GM12878 (cell line): ENCODE results near the gene GPC6. TPM values are rescaled to one million over a fixed set of nuclear protein-coding genes. Genes with fewer than 3 reads are reported as not detected.

Experiments used
- ATAC-seq: fragments of 200-7000 bp; cut with Tn5 transposase; 3 replicates; pipeline ENCODE4 v1.9.1; 2020; ENCODE audit warnings: mild to moderate bottlenecking, moderate library complexity
- BruUV-seq: library from RNA; stranded (reverse); fragments of 400-500 nt; replicated peaks from 2 replicates; lab custom pipeline; 2021; lab: Mats Ljungman, UMichigan
- CTCF ChIA-PET: fragments of 300-600 bp; sonication (Branson Sonifier 250); formaldehyde crosslinking; extraction: SDS; loops from one replicate; lab custom pipeline; 2021; ENCODE audit warnings: inconsistent platforms; lab: Yijun Ruan, JAX
- POLR2A ChIA-PET: fragments of 350-600 bp; formaldehyde crosslinking; extraction: SDS; loops from one replicate; lab custom pipeline; 2021; ENCODE audit warnings: inconsistent platforms; lab: Charles Lee
- RAD21 ChIA-PET: fragments of 300-600 bp; sonication (Branson Sonifier 250); formaldehyde crosslinking; loops from one replicate; lab custom pipeline; 2023; ENCODE audit warnings: antibody characterized with exemption; ENCODE audit not compliant: unreplicated experiment; lab: Charles Lee
- SMC1A ChIA-PET: fragments of 300-600 bp; sonication (Branson Sonifier 250); formaldehyde crosslinking; loops from one replicate; lab custom pipeline; 2023; ENCODE audit not compliant: unreplicated experiment, uncharacterized antibody; lab: Charles Lee
- DNase-seq: peaks from one replicate; pipeline ENCODE4 v3.0.0-alpha.2; 2011; ENCODE audit warnings: low read depth, low spot score
- FAIRE-seq: peaks from 3 replicates; lab custom pipeline; 2011; peaks lifted over from hg19 to GRCh38; lab: Jason Lieb, UNC
- H2AFZ ChIP-seq: 2 replicates; pipeline ENCODE4 v1.6.0; 2011; ENCODE audit warnings: low read depth, low read length, control low read depth; ENCODE audit not compliant: control insufficient read depth
- H3K27ac ChIP-seq: 2 replicates; pipeline ENCODE4 v1.5.1; 2011; ENCODE audit warnings: control low read depth; ENCODE audit not compliant: control insufficient read depth, insufficient read depth
- H3K27me3 ChIP-seq, 2 experiments: replicated peaks in 1 of 2; 2 replicates each; pipeline versions ENCODE4 v1.6.0 to v1.6.1; 2011; ENCODE audit warnings: low read length in 1 of 2; ENCODE audit not compliant: control insufficient read depth in 2 of 2, insufficient read depth in 2 of 2
- H3K36me3 ChIP-seq, 2 experiments: 2 replicates each; pipeline ENCODE4 v1.5.1; 2011; ENCODE audit warnings: low read length in 1 of 2; ENCODE audit not compliant: control insufficient read depth in 2 of 2, insufficient read depth in 2 of 2
- H3K4me1 ChIP-seq: 2 replicates; pipeline ENCODE4 v1.6.1; 2011; ENCODE audit warnings: mild to moderate bottlenecking, low read length, moderate library complexity, mixed read lengths; ENCODE audit not compliant: control insufficient read depth, insufficient read depth
- H3K4me2 ChIP-seq: 2 replicates; pipeline ENCODE4 v1.6.0; 2011; ENCODE audit warnings: control low read depth; ENCODE audit not compliant: control insufficient read depth, insufficient read depth
- H3K4me3 ChIP-seq: fragments of 200-600 bp; sonication (generic); 2 replicates; pipeline ENCODE4 v1.5.1; 2016
- H3K79me2 ChIP-seq: 2 replicates; pipeline ENCODE4 v1.6.0; 2011; ENCODE audit warnings: low read length; ENCODE audit not compliant: control insufficient read depth, insufficient read depth
- H3K9ac ChIP-seq: 2 replicates; pipeline ENCODE4 v1.8.0; 2011; ENCODE audit warnings: low read length, control low read depth, mixed read lengths; ENCODE audit not compliant: control insufficient read depth, insufficient read depth
- H3K9me3 ChIP-seq: replicated peaks from 3 replicates; pipeline ENCODE4 v1.5.1; 2011; ENCODE audit warnings: mild to moderate bottlenecking, low read length; ENCODE audit not compliant: control insufficient read depth, insufficient read depth
- H4K20me1 ChIP-seq: 2 replicates; pipeline ENCODE4 v1.6.0; 2011; ENCODE audit not compliant: control insufficient read depth, insufficient read depth
- BHLHE40 ChIP-seq, 2 experiments: fragments of 450-650 bp in 1 of 2; IDR thresholded peaks; 2 replicates each; pipeline ENCODE4 v1.6.1; 2011 to 2017; ENCODE audit warnings: low read depth in 2 of 2, borderline replicate concordance in 1 of 2, improper control_type of control experiment in 1 of 2, low read length in 1 of 2, mild to moderate bottlenecking in 1 of 2
- DPF2 ChIP-seq: fragments of 450-650 bp; IDR thresholded peaks from 2 replicates; pipeline ENCODE4 v1.6.1; 2017; ENCODE audit warnings: mild to moderate bottlenecking
- FOXK2 ChIP-seq: fragments of 450-650 bp; IDR thresholded peaks from 2 replicates; pipeline ENCODE4 v1.6.1; 2017; ENCODE audit warnings: mild to moderate bottlenecking, moderate library complexity
- HDGF ChIP-seq: fragments of 450-650 bp; IDR thresholded peaks from 2 replicates; pipeline ENCODE4 v1.6.1; 2016; ENCODE audit warnings: antibody characterized with exemption
- POU2F2 ChIP-seq: IDR thresholded peaks from 3 replicates; pipeline ENCODE4 v1.6.1; 2011; ENCODE audit warnings: low read depth, mild to moderate bottlenecking, low read length, borderline replicate concordance
- SMC3 ChIP-seq: IDR thresholded peaks from 2 replicates; pipeline ENCODE4 v1.6.1; 2011; ENCODE audit warnings: low read length, improper control_type of control experiment, borderline replicate concordance
- ZNF592 ChIP-seq: fragments of 450-650 bp; IDR thresholded peaks from 2 replicates; pipeline ENCODE4 v1.6.1; 2017; ENCODE audit warnings: mild to moderate bottlenecking, moderate library complexity
- WGBS: methylation state at CpG from one replicate; pipeline ENCODE4 v1.1.6; 2016; ENCODE audit warnings: low lambda C conversion rate; ENCODE audit not compliant: insufficient replicate concordance, insufficient coverage; ENCODE audit errors: missing lambda C conversion rate; 5-methylcytosine and 5-hydroxymethylcytosine counted together
- in situ Hi-C: fragments of 300-500 bp; cut with MboI; formaldehyde crosslinking; loops from 9 replicates; pipeline ENCODE4 v1.14.3; 2018; ENCODE audit warnings: mixed read lengths
- intact Hi-C: fragments of 100-400 bp; cut with micrococcal nuclease; formaldehyde crosslinking; loops from one replicate; pipeline ENCODE4 v1.14.2; 2022; ENCODE audit not compliant: unreplicated experiment
- polyA plus RNA-seq, 11 experiments: library from polyadenylated mRNA; depleted of rRNA in 4 of 11; unstranded in 6 of 11; stranded (reverse) in 5 of 11; fragments of >200 nt; fragmentation: Nextera tagmentation in 4 of 11; fragmentation: Illumina TruSeq in 1 of 11; extraction: Ambion mirVana in 4 of 11; extraction: Trizol in 1 of 11; gene quantifications; 1 replicate in 1 of 11; 2 replicates in 10 of 11; pipeline versions ENCODE4 v1.2.1 to v1.2.3, GENCODE V29; 2011 to 2016; ENCODE audit warnings: inconsistent platforms in 2 of 11, missing spikeins in 2 of 11, low read depth in 1 of 11
- total RNA-seq, 4 experiments: library from RNA; depleted of rRNA in 3 of 4; stranded (reverse); fragments of >200 nt in 3 of 4; fragmentation: Illumina TruSeq in 1 of 4; extraction: Trizol in 1 of 4; gene quantifications; 2 replicates each; pipeline versions ENCODE4 v1.2.1 to v1.2.3, GENCODE V29; 2013 to 2021

GPC6 gene
- total and polyA plus RNA-seq, 10 of the 15 experiments (the other 5 are each of a cell fraction or from before 2014, with no cell fraction given): 0.03 to 0.04 (median 0.03) TPM; not detected in 7

GRCh38 chr13:93411186-93411680, 184.6 kb downstream of the GPC6 start:
- no peak overlapping the region for H3K9ac ChIP-seq
- no peak overlapping the region for H3K27ac ChIP-seq
- H4K20me1 ChIP-seq: no peaks in the 10 kb centered on the region
- TF ChIP-seq FOXK2: no peak
- no peak for TF ChIP-seq ZNF592
- no peak for TF ChIP-seq SMC3
- TF ChIP-seq BHLHE40 (IDR thresholded peaks at IDR 0.05; ENCODE audit: borderline replicate concordance in 1 of 2, low read depth in 2 of 2, low read length in 1 of 2): no peak
- TF ChIP-seq DPF2: no peak
- no peak for TF ChIP-seq POU2F2
- no peak for TF ChIP-seq HDGF
- no peaks in the 10 kb centered on the region for H3K36me3 ChIP-seq
- no peak overlapping the region for H3K4me2 ChIP-seq
- H3K4me3 ChIP-seq: no peak overlapping the region
- no peak for FAIRE-seq
- H2AFZ ChIP-seq: no peak overlapping the region
- ChIA-PET RAD21 (no interaction called here), SMC1A (no interaction called here), CTCF (no interaction called here), POLR2A (no interaction called here)
- in situ Hi-C loops (no loop called here), intact Hi-C loops (no loop called here)
- no peaks in the 10 kb centered on the region for H3K4me1 ChIP-seq
- ATAC-seq: no peak
- no peak for DNase-seq
- H3K9me3 ChIP-seq: no peaks in the 10 kb centered on the region
- 31% methylated on average over 3 of the region's 3 CpGs for WGBS
- H3K27me3 ChIP-seq: no peaks in the 10 kb centered on the region
- no TSS peak for BruUV-seq
- no peaks in the 10 kb centered on the region for H3K79me2 ChIP-seq
